IMR-90 (cell line): ENCODE data around the gene SHROOM3. TPM values are rescaled to one million over a fixed set of nuclear protein-coding genes. Genes with fewer than 3 reads are reported as not detected.
A peak's percentile ranks its signal among the peaks of the same experiment; 100 is the strongest.

Experiments
- ATAC-seq: fragments of 200-7000 bp; cut with Tn5 transposase; 2 replicates; pipeline ENCODE4 v1.9.1; 2020; ENCODE audit warnings: low read depth, mild to moderate bottlenecking, moderate library complexity
- BruUV-seq: library from RNA; stranded (reverse); fragments of 400-500 nt; replicated peaks from 2 replicates; lab custom pipeline; 2021; lab: Mats Ljungman, UMichigan
- CTCF ChIA-PET: fragments of 300-600 bp; formaldehyde crosslinking; extraction: SDS; loops from one replicate; lab custom pipeline; 2021; ENCODE audit warnings: antibody characterized with exemption; lab: Yijun Ruan, JAX
- POLR2A ChIA-PET: fragments of 300-600 bp; sonication (Branson Sonifier 250); formaldehyde crosslinking; loops from one replicate; lab custom pipeline; 2022; ENCODE audit warnings: antibody characterized with exemption; ENCODE audit not compliant: unreplicated experiment; lab: Charles Lee
- DNase-seq: peaks from one replicate; pipeline ENCODE4 v3.0.0; 2013
- H2AFZ ChIP-seq: replicated peaks from 2 replicates; pipeline ENCODE3; 2013; ENCODE audit warnings: low read length, mild to moderate bottlenecking; ENCODE audit not compliant: poor library complexity
- H2AK5ac ChIP-seq: 2 replicates; pipeline ENCODE4 v1.6.1; 2013; ENCODE audit warnings: low read depth, low read length, inconsistent platforms
- H2AK9ac ChIP-seq: replicated peaks from 2 replicates; pipeline ENCODE3; 2013; ENCODE audit warnings: mild to moderate bottlenecking, low read depth, low read length, moderate library complexity; ENCODE audit not compliant: poor library complexity
- H2BK120ac ChIP-seq: 2 replicates; pipeline ENCODE4 v1.6.1; 2013; ENCODE audit warnings: low read depth, low read length, inconsistent platforms
- H2BK15ac ChIP-seq: 3 replicates; pipeline ENCODE4 v1.6.1; 2013; ENCODE audit warnings: low read depth, low read length, inconsistent platforms
- H2BK20ac ChIP-seq: 2 replicates; pipeline ENCODE4 v1.6.1; 2013; ENCODE audit warnings: low read depth, mild to moderate bottlenecking, inconsistent platforms, low read length, moderate library complexity
- H2BK5ac ChIP-seq: 2 replicates; pipeline ENCODE4 v1.6.1; 2013; ENCODE audit warnings: mild to moderate bottlenecking, low read depth, low read length, inconsistent platforms; ENCODE audit not compliant: poor library complexity, severe bottlenecking
- H3K14ac ChIP-seq: replicated peaks from 2 replicates; pipeline ENCODE4 v1.6.1; 2013; ENCODE audit warnings: low read depth, low read length, inconsistent platforms
- H3K18ac ChIP-seq: 2 replicates; pipeline ENCODE4 v1.6.1; 2013; ENCODE audit warnings: low read depth, low read length, control low read depth
- H3K23ac ChIP-seq: 2 replicates; pipeline ENCODE4 v1.6.1; 2013; ENCODE audit warnings: low read depth, low read length, inconsistent platforms
- H3K27ac ChIP-seq: 2 replicates; pipeline ENCODE4 v1.5.1; 2013; ENCODE audit warnings: mild to moderate bottlenecking, control low read depth, low read length; ENCODE audit not compliant: insufficient read depth
- H3K27me3 ChIP-seq: 2 replicates; pipeline ENCODE4 v1.6.1; 2013; ENCODE audit warnings: low read length; ENCODE audit not compliant: control insufficient read depth, insufficient read depth
- H3K36me3 ChIP-seq: 2 replicates; pipeline ENCODE4 v1.6.1; 2013; ENCODE audit warnings: low read length, mixed read lengths; ENCODE audit not compliant: control insufficient read depth, insufficient read depth
- H3K4ac ChIP-seq: 2 replicates; pipeline ENCODE4 v1.6.1; 2013; ENCODE audit warnings: low read depth, low read length, inconsistent platforms
- H3K4me1 ChIP-seq: 2 replicates; pipeline ENCODE4 v1.6.1; 2013; ENCODE audit warnings: low read length, mixed read lengths; ENCODE audit not compliant: control insufficient read depth, insufficient read depth
- H3K4me2 ChIP-seq: 2 replicates; pipeline ENCODE4 v1.6.1; 2013; ENCODE audit warnings: low read depth, mild to moderate bottlenecking, control low read depth, low read length, moderate library complexity
- H3K4me3 ChIP-seq: 2 replicates; pipeline ENCODE4 v1.5.1; 2013; ENCODE audit warnings: low read depth, mild to moderate bottlenecking, control low read depth, low read length, moderate library complexity; ENCODE audit not compliant: insufficient read depth
- H3K56ac ChIP-seq: 2 replicates; pipeline ENCODE4 v1.6.1; 2013; ENCODE audit warnings: low read length, inconsistent platforms; ENCODE audit not compliant: insufficient read depth; ENCODE audit errors: extremely low read depth
- H3K79me1 ChIP-seq, 2 experiments: 2 replicates each; pipeline ENCODE4 v1.6.1; 2013; ENCODE audit warnings: low read length in 2 of 2, inconsistent platforms in 1 of 2, low read depth in 1 of 2
- H3K9ac ChIP-seq: 2 replicates; pipeline ENCODE4 v1.6.1; 2013; ENCODE audit warnings: low read depth, low read length, control low read depth
- H3K9me1 ChIP-seq: 2 replicates; pipeline ENCODE4 v1.6.1; 2013; ENCODE audit warnings: low read length, inconsistent platforms; ENCODE audit not compliant: insufficient read depth
- H3K9me3 ChIP-seq: 2 replicates; pipeline ENCODE4 v1.6.1; 2013; ENCODE audit warnings: low read length; ENCODE audit not compliant: control insufficient read depth, insufficient read depth
- H4K20me1 ChIP-seq: 2 replicates; pipeline ENCODE4 v1.6.1; 2013; ENCODE audit warnings: low read length, inconsistent platforms; ENCODE audit not compliant: insufficient read depth
- H4K5ac ChIP-seq: 2 replicates; pipeline ENCODE4 v1.6.1; 2013; ENCODE audit warnings: mild to moderate bottlenecking, low read depth, low read length, control low read depth
- H4K8ac ChIP-seq, 2 experiments: 2 replicates each; pipeline ENCODE4 v1.6.1; 2013; ENCODE audit warnings: low read depth in 2 of 2, low read length in 2 of 2, control low read depth in 1 of 2, inconsistent platforms in 1 of 2
- H4K91ac ChIP-seq: 2 replicates; pipeline ENCODE4 v1.6.1; 2013; ENCODE audit warnings: low read depth, low read length, inconsistent platforms; ENCODE audit not compliant: insufficient read depth
- CTCF ChIP-seq: conservative IDR thresholded peaks from 2 replicates; pipeline ENCODE4 v1.5.1; 2012; ENCODE audit warnings: mild to moderate bottlenecking, low read depth, low read length, improper control_type of control experiment
- MAFK ChIP-seq: IDR thresholded peaks from 2 replicates; pipeline ENCODE4 v1.6.1; 2012; ENCODE audit warnings: low read depth, low read length, improper control_type of control experiment
- MXI1 ChIP-seq: IDR thresholded peaks from 2 replicates; pipeline ENCODE4 v1.6.1; 2012; ENCODE audit warnings: low read depth, mild to moderate bottlenecking, low read length, moderate library complexity, borderline replicate concordance
- RAD21 ChIP-seq: IDR thresholded peaks from 2 replicates; pipeline ENCODE4 v1.6.1; 2012; ENCODE audit warnings: low read length, improper control_type of control experiment
- WGBS, 2 experiments: methylation state at CpG; one replicate each; pipeline versions ENCODE4 v1.1.5 to v1.1.7; 2013; ENCODE audit warnings: missing lambda C conversion rate in 2 of 2; ENCODE audit not compliant: insufficient read length in 1 of 2; ENCODE audit errors: extremely low coverage in 2 of 2; 5-methylcytosine and 5-hydroxymethylcytosine counted together
- dilution Hi-C: fragments of 300-500 bp; cut with HindIII; formaldehyde crosslinking; loops from one replicate; pipeline ENCODE4 v1.14.3; 2018; ENCODE audit warnings: low sequenced_read_pairs; ENCODE audit not compliant: unreplicated experiment
- in situ Hi-C: fragments of 300-500 bp; cut with MboI; formaldehyde crosslinking; loops from 3 replicates; pipeline ENCODE4 v1.14.3; 2019; ENCODE audit warnings: low sequenced_read_pairs, inconsistent platforms, mixed read lengths
- intact Hi-C: fragments of 100-400 bp; cut with micrococcal nuclease; formaldehyde crosslinking; loops from 2 replicates; pipeline ENCODE4 v1.10.0; 2022
- polyA plus RNA-seq, 3 experiments: library from polyadenylated mRNA; depleted of rRNA; stranded (reverse); fragments of >200 nt; gene quantifications; 2 replicates each; pipeline ENCODE4 v1.2.3, GENCODE V29; 2012; ENCODE audit warnings: low replicate concordance in 1 of 3
- total RNA-seq: library from RNA; depleted of rRNA; stranded (reverse); fragments of >200 nt; gene quantifications from 2 replicates; pipeline ENCODE4 v1.2.3, GENCODE V29; 2012

Gene SHROOM3
- total and polyA plus RNA-seq, 2 of the 4 experiments (the other 2 are of a cell fraction) = 10.8 to 19.5 TPM

DNA sequence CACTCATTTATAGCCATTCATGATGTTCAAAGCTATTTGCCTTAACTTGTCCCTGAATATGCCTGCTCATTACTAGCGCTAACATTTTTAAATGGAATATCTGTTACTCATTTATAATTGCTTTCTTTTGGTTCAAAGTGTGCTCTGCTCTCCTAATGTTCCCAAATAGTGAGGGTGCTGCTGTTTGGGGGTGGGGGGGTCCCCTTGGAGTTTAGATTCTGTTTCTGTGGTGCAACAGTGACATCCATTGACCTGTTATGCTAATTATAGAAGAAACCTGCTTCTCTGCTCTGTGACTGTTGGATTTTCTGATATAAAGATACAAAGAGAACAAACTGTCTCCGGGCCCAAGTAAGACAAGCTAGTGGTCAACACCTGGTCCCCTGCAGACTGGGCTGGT, 222.4 kb downstream of the SHROOM3 start:
- in situ Hi-C loops (no loop called here), dilution Hi-C loops (no loop called here), intact Hi-C loops (loop anchor here (10.0 kb wide), 1 partner anchor 143 kb away; no protein-coding TSS in a partner anchor)
- ChIA-PET POLR2A (no interaction called here), CTCF (no interaction called here)
- DNase-seq (no peak), ATAC-seq (no peak)
- Histone ChIP-seq H2BK15ac (peak overlapping the region; percentile 76), H2AK5ac (peak overlapping the region; percentile 98), H3K23ac (peak overlapping the region; percentile 92), H4K8ac (peak overlapping the region; percentile 83 to 96), H3K79me1 (peaks cover 0 to 20% of the 10 kb centered on the region in 2 experiments; a peak in 3 of 4 replicates), H3K9me3 (no peaks in the 10 kb centered on the region), H2BK5ac (peak overlapping the region; percentile 100), H4K20me1 (peaks cover 3% of the 10 kb centered on the region; the same call in 1 of the 2 replicates), H3K56ac (peak overlapping the region; percentile 80), H2AK9ac (peak overlapping the region; percentile 11), H4K5ac (peak overlapping the region; percentile 52), H3K14ac (peak overlapping the region; percentile 97), H2AFZ (peak overlapping the region; percentile 11), H3K4me3 (no peak overlapping the region), H3K18ac (peak overlapping the region; percentile 96), H3K4ac (peak overlapping the region; percentile 99), H3K9ac (peak overlapping the region; percentile 27; the same call in 1 of the 2 replicates), H2BK20ac (peak overlapping the region; percentile 100), H3K9me1 (peaks cover 13% of the 10 kb centered on the region), H4K91ac (peak overlapping the region; percentile 98), H2BK120ac (peak overlapping the region; percentile 99), H3K27me3 (no peaks in the 10 kb centered on the region), H3K4me2 (peak overlapping the region; percentile 11; the same call in 1 of the 2 replicates), H3K36me3 (no peaks in the 10 kb centered on the region), H3K27ac (peak overlapping the region; percentile 83), H3K4me1 (peaks cover 17% of the 10 kb centered on the region)
- WGBS, 2 experiments = 83% methylated on average over 1 of the region's 2 CpGs; no CpG with 5 or more reads in 1 of the 2 experiments
- no TSS peak for BruUV-seq
- TF ChIP-seq MAFK (no peak), RAD21 (peak; percentile 36), MXI1 (no peak), CTCF (no peak)
